DMS 273 (cell line): ENCODE results near the gene SRA1.

Experiments
- DNase-seq: peaks from one replicate; lab custom pipeline; 2025; ENCODE audit not compliant: unreplicated experiment; lab: John Stamatoyannopoulos, UW

The SRA1 gene

DNA sequence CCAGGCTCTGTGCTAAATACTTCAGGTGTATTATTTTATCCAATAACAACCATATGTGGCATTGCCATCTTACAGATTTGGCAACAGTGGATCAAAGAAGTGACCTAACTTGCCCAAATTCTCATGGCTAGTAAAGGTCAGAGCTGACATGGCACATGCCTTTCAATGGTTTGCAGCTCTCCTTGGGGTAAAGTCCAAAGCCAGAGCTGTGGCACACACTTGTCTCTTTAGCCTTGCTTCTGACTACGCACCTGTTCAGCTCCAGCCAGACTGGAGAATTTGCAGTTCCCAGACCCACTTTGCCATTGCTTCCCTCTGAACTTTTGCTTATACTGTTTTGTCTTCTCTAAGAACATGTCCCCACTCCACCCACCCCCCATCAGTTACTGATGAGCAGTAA is 13.2 kb upstream of the SRA1 start:
- DNase-seq, result no peak

GRCh38 chr5:140570058-140570457 is 12.8 kb upstream of the SRA1 start:
- DNase-seq, result peak; percentile 44

DNA sequence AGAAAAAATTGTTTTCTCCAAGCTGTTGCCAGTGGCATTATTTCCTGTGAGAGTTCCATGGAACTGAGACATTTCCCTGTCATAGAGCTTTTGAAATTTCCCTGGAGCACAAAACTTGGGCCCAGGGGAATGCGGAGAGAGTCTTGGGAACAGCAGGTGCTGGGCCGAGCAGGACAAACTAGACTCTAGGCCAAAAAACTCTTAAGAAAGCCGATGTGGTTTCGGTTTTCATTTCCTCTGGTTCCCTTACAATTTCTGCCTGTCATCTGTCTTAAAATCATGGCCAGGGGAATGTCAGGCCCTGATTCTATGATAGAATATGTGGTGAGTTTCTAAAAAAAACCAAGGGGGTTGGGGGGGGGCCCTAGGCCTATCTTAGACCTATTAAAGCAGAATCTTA is 11.9 kb upstream of the SRA1 start:
- DNase-seq, result no peak

DNA sequence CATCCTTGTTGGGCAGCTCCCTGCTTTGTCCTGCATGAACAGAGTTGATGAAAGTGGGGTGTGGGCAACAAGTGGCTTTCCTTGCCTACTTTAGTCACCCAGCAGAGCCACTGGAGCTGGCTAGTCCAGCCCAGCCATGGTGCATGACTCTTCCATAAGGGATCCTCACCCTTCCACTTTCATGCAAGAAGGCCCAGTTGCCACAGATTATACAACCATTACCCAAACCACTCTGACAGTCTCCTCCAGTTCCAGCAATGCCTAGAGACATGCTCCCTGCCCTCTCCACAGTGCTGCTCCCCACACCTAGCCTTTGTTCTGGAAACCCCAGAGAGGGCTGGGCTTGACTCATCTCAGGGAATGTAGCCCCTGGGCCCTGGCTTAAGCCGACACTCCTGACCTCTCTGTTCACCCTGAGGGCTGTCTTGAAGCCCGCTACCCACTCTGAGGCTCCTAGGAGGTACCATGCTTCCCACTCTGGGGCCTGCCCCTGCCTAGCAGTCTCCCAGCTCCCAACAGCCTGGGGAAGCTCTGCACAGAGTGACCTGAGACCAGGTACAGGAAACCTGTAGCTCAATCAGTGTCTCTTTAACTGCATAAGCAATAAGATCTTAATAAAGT is 11.3 kb upstream of the SRA1 start:
- no peak for DNase-seq

- no peak for DNase-seq
Observed at GRCh38 chr5:140567871-140568270, 10.6 kb upstream of the SRA1 start.

DNA sequence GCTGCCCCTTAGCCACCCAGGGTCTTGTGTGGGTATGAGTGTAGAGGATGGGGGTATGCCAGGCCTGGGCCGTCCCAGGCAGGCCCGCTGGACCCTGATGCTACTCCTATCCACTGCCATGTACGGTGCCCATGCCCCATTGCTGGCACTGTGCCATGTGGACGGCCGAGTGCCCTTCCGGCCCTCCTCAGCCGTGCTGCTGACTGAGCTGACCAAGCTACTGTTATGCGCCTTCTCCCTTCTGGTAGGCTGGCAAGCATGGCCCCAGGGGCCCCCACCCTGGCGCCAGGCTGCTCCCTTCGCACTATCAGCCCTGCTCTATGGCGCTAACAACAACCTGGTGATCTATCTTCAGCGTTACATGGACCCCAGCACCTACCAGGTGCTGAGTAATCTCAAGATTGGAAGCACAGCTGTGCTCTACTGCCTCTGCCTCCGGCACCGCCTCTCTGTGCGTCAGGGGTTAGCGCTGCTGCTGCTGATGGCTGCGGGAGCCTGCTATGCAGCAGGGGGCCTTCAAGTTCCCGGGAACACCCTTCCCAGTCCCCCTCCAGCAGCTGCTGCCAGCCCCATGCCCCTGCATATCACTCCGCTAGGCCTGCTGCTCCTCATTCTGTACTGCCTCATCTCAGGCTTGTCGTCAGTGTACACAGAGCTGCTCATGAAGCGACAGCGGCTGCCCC is 10.0 kb upstream of the SRA1 start:
- DNase-seq, result peak; percentile 32

DNA sequence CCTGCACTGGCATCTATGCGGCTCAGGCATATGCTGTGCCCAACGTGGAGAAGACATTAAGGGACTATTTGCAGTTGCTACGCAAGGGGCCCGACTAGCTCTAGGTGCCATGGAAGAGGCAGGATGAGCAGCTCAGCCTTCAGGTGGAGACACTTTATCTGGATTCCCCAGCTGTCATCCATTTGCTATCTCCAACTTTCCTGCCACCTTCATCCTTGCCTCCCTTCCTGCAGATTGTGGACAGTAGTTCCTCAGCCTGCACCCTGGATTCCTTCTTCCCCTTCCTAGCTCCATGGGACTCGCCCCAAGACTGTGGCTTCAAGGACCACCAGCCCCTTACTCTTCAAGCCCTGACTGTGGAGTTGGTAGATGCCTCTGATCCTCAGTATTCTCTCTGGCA is 9.4 kb upstream of the SRA1 start:
- DNase-seq, result no peak

DNA sequence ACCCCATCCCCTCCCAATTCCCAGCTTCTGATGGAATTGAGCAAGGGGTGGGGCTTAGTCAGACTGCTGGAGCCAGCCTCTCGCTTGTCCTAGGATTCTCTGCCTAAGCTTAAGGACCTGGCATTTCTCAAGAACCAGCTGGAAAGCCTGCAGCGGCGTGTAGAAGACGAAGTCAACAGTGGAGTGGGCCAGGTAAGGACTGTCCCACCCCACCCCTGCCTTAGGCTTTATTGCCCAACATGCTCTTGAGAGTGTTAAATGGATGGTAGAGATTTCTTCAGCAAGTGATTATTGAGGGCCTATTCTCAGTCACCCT is 8.5 kb upstream of the SRA1 start:
- no peak for DNase-seq

- DNase-seq, result peak; percentile 38
Observed at GRCh38 chr5:140565024-140565779, 7.9 kb upstream of the SRA1 start.

DNA sequence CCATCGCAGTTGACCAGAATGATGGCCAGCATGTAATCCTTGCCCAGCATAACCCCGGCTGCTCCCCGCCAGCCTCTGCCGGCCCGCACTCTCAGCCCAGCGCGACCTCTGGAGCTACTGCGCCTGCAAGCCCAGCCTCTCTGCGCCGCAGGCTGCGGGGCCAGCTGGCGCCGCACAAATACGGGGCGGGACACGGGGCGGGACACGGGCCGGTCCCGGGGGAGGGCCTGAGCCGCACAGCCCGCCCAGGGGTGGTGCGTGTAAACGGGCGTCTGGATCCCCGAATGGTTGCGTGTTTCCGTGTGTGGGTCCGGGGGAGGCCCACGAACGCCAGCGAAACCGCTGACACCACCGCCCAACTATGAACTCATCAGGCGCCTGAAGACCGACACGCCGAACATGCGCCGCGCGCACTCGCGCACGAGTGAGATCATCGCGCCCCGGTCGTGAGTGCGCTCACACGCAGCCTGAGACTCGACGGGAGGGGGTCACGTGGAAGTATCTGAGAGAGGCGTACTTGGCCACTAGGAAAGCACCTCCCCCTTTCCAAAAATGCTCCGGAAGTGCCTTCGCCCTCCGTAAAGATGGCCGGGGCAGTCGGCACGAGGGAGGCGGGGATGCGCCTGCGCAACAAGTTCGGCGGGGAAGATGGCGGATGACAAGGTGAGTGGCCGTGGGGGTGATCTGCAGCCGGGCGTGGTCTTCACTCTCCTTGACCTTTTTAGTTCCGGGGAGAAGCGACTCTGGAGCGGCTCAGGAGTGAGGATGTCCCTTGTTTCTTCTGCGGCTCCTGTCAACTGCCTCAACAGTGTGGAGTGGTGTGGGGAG is 7.1 kb upstream of the SRA1 start, which contains the start of the genes APBB3 and SLC35A4:
APBB3 (minus strand) TSS at position 403 of the 828 bp plus-strand sequence; CDS start at position 50, 353 bp downstream.
SLC35A4 (plus strand) TSS at position 633 of the 828 bp plus-strand sequence. CDS start 2,342 bp downstream, outside the sequence.
- peak; percentile 99 for DNase-seq

- DNase-seq, result no peak
Observed at GRCh38 chr5:140563596-140563995, 6.3 kb upstream of the SRA1 start.

DNA sequence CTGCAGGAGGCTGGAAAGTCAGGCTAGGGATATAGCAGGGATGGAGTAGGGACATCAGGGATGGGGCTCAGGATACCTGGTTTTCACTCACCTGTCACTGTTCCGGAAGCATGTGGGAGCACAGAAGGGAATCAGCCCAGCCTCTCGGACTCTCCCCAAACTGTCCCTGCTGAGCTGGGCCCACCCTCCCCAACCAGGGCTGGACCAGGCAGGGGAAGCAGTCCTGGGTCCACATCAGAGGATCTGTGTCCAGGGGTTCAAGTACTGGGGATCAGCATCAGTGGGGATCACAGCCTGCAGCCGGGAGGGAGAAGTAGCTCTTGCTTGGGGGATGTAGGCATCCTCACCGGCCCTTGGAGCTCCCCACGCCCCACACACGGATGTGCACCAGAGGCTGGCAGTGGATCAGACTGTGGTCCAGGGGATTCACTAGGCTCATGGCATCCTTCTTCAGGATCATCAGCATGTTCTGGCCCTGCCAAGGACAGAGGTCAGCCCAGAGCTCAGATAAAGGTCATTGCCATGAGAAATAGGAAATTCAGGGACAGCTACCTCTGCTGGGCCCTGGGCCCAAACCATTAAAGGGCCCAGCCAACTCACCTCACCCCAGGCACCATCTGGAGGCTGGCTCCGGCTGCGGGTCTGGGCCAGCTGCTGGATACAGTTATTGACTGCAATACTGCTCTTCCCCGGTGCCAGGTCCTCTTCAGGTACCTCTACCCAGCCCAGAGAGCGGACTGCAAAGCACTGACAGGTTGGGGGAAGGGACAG is 4.7 kb upstream of the SRA1 start:
- DNase-seq, result peak; percentile 82

GRCh38 chr5:140560227-140560626 is 3.0 kb upstream of the SRA1 start:
- DNase-seq, result no peak

DNA sequence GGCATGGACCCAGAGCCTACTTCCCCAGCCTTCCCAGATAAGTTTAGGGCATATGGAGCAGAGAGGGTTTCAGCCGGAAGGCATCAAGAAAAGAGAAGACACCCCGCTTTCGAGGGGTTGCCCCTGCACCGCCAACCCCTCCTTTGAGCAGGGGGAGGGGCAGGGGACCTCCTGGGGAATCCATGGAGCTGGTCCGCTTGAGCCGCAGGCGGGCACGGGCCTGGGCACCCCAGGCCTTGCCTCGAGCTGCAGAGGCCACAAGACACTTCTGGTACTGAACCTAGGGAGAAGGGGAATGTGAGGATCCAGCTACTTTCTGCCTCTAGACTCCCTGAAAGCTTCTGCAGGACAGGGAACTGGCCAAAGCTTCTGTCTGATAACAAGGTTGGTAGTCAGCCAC is 1.3 kb upstream of the SRA1 start:
- DNase-seq, result no peak

DNA sequence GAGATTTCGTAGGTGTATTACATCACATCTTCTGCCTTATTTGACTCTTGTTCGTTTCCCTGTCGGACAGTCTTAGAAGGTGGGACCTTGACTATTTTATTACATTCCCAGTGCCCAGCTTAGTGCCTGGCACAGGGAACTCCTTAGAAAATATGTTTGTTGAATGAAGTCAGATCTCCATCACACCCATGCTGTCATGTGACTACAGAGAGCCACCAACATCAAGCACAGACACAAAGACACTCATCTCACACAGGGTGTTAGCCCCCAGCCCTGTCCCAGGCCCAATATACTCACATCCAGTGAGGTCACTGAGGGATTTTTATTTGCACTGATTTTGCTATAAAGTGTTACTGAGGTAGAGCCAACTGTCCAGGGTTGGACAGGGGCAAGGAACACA is 692 bp upstream of the SRA1 start:
- no peak for DNase-seq

DNA sequence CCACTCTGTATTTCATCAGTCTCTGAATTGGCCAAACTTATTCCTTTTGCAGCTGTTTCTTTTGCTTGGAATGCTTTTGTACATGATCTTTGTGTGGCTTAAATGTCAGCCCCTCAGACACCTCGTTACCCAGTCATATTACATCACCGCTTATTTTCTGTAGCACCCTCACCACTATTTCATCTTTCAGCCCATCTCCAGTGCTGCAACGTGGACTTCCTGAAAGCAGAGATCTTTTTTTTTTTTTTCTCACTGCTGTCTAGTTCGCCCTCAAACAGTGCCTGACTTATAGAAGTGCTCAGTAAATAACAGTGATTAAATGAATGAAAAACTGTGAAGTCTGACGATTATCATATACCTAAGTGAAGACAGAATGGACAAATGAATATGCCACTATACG is 835 bp downstream of the SRA1 start:
- DNase-seq, result peak; percentile 33

DNA sequence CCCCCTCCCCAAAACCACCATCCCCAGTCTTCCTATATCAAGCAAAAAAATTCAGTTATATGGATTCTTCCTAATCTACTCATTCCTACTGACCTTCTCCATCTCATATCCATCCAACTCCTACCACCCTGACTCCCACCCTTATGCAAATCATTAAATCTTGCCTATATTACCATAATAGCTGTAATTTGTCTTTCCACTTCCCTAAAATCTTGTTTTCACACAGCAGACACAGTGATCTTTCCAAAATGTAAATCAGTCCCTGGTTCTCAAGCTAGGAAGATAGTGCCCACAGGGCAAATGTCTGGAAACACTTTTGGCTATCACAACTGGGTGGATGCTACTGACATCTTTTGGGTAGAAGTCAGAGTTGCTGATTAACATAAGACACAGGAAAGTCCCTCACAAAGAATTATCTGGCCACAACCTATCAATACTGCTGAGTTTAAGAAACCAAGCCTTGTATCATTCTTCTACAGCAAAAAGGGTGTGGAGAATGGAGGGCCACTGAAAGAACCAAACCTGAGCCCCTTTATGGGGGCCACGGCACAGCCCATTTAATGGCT is 1.4 kb downstream of the SRA1 start:
- no peak for DNase-seq

DNA sequence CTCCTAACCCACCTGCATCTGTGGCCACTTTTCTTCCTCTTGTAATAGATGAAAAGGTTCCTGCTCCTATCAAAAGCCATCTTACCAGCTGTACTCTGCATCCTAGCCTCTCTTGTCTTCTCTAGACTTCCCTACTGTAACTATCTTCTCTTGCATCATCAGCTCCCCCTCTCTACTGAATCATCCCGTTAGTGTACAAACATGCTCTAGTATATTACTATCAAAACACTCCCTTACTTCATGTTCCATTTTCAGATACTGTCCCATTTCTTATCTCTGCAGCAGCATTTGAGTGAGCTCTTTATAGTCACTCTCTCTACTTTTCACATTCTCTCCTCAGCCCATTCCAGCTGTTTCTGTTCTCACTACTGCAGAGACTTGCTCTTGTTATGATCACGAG is 2.8 kb downstream of the SRA1 start:
- no peak for DNase-seq

DNA sequence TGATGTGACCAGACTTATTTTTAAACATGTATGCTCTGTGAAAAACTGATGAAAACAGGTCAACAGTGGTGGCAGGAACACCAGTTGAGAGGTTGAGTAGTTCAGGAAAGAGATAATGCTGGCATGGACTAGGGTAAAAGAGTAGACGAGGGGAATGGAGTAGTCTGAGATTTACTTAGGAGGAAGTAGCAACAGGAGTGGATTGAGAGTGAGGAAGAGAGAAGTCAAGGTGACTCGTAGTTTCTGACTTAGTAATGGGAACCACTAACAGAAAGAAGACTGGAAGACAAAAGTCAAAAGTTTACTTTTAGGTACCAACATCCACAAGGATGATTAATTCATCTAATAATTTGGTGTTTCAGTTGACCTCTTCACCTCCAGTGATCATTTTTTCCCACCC is 3.6 kb downstream of the SRA1 start:
- no peak for DNase-seq

DNA sequence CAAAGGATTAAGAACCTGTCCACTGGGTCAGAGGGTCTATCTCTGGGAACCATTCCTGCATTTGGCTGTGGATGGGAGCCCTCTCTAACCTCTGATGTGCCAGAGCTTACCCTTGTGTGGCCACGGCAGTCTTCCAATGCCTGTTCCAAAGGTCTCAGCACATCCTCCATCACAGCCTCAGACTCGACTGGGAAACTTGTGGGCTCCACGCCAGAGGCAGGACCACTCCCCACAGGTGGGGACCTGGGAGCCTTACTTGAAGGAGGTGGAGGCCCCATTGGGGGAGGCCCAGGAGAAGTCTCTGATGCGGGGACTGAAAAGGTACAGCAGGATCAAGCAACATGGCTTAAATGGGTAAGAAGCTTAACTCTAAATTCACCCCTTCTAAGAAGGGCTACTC is 5.4 kb downstream of the SRA1 start:
- no peak for DNase-seq
